ENCODE results near the gene BORCS5. TPM values are rescaled to one million over a fixed set of nuclear protein-coding genes. Genes with fewer than 3 reads are reported as not detected.

The BORCS5 gene
- total RNA-seq, 1 donor from 2014 or later, result 22.7 TPM

GRCh38 chr12:12510141-12510540, 153.3 kb downstream of the BORCS5 start:
- intact Hi-C loops (cut with micrococcal nuclease), result no loop called here
- Mint-ChIP-seq H3K36me3 (ENCODE audit: low read depth) (no peaks in the 10 kb centered on the region), H3K9me3 (no peaks in the 10 kb centered on the region), H3K4me3 (no peak overlapping the region), H3K27ac (no peak overlapping the region), H3K27me3 (peaks cover 3% of the 10 kb centered on the region), H3K4me1 (peaks cover 12% of the 10 kb centered on the region)
- no peak for TF ChIP-seq CTCF (IDR thresholded peaks at IDR 0.05)
- CTCF ChIA-PET, result no interaction called here
- ATAC-seq (ENCODE audit: low read depth) (no peak), DNase-seq (no peak)
- POLR2A ChIA-PET, result no interaction called here

GRCh38 chr12:12510551-12510950, 153.7 kb downstream of the BORCS5 start:
- peaks cover 3% of the 10 kb centered on the region for H3K27me3 Mint-ChIP-seq
- ATAC-seq (ENCODE audit: low read depth), result no peak
- H3K36me3 Mint-ChIP-seq (ENCODE audit: low read depth), result no peaks in the 10 kb centered on the region
- intact Hi-C loops (cut with micrococcal nuclease), result no loop called here
- no peak for DNase-seq
- ChIA-PET POLR2A (no interaction called here), CTCF (no interaction called here)
- H3K27ac Mint-ChIP-seq, result no peak overlapping the region
- H3K4me1 Mint-ChIP-seq, result peaks cover 8% of the 10 kb centered on the region
- no peak overlapping the region for H3K4me3 Mint-ChIP-seq
- no peak for TF ChIP-seq CTCF (IDR thresholded peaks at IDR 0.05)
- no peaks in the 10 kb centered on the region for H3K9me3 Mint-ChIP-seq

- no peaks in the 10 kb centered on the region for H3K36me3 Mint-ChIP-seq (ENCODE audit: low read depth)
- no peak overlapping the region for H3K4me3 Mint-ChIP-seq
- H3K27ac Mint-ChIP-seq, result no peak overlapping the region
- ChIA-PET CTCF (no interaction called here), POLR2A (no interaction called here)
- no peaks in the 10 kb centered on the region for H3K9me3 Mint-ChIP-seq
- intact Hi-C loops (cut with micrococcal nuclease), result no loop called here
- peaks cover 3% of the 10 kb centered on the region for H3K27me3 Mint-ChIP-seq
- ATAC-seq (ENCODE audit: low read depth) (no peak), DNase-seq (no peak)
- peaks cover 3% of the 10 kb centered on the region for H3K4me1 Mint-ChIP-seq
- TF ChIP-seq CTCF (IDR thresholded peaks at IDR 0.05), result no peak
Observed at GRCh38 chr12:12511021-12511783, 154.3 kb downstream of the BORCS5 start.

- DNase-seq (no peak), ATAC-seq (ENCODE audit: low read depth) (no peak)
- POLR2A ChIA-PET, result no interaction called here
- no peak overlapping the region for H3K4me3 Mint-ChIP-seq
- H3K4me1 Mint-ChIP-seq, result no peaks in the 10 kb centered on the region
- H3K27me3 Mint-ChIP-seq, result peaks cover 3% of the 10 kb centered on the region
- no peak for TF ChIP-seq CTCF (IDR thresholded peaks at IDR 0.05)
- H3K27ac Mint-ChIP-seq, result no peak overlapping the region
- no peaks in the 10 kb centered on the region for H3K9me3 Mint-ChIP-seq
- intact Hi-C loops (cut with micrococcal nuclease), result no loop called here
- no peaks in the 10 kb centered on the region for H3K36me3 Mint-ChIP-seq (ENCODE audit: low read depth)
- CTCF ChIA-PET, result no interaction called here
Observed at GRCh38 chr12:12511895-12512711, 155.2 kb downstream of the BORCS5 start.

- H3K27ac Mint-ChIP-seq, result no peak overlapping the region
- ChIA-PET POLR2A (no interaction called here), CTCF (no interaction called here)
- peaks cover 2% of the 10 kb centered on the region for H3K27me3 Mint-ChIP-seq
- no peaks in the 10 kb centered on the region for H3K36me3 Mint-ChIP-seq (ENCODE audit: low read depth)
- no peaks in the 10 kb centered on the region for H3K4me1 Mint-ChIP-seq
- intact Hi-C loops (cut with micrococcal nuclease), result no loop called here
- ATAC-seq (ENCODE audit: low read depth) (no peak), DNase-seq (no peak)
- H3K4me3 Mint-ChIP-seq, result no peak overlapping the region
- H3K9me3 Mint-ChIP-seq, result no peaks in the 10 kb centered on the region
- TF ChIP-seq CTCF (IDR thresholded peaks at IDR 0.05), result no peak
Observed at GRCh38 chr12:12513416-12514006, 156.6 kb downstream of the BORCS5 start.
